Islet precursor cell (in vitro differentiated cells): Measurements from ENCODE around the gene TCF12.
A peak's percentile ranks its signal among the peaks of the same experiment; 100 is the strongest.
"Not testable (repeated sequence)": the region's sequence is repeated elsewhere in the genome, so short reads cannot be mapped to it uniquely, and the experiment has no call there.

ENCODE experiments used
- DNase-seq: peaks from one replicate; pipeline ENCODE4 v3.0.0-alpha.2; 2018

TCF12 gene

DNA sequence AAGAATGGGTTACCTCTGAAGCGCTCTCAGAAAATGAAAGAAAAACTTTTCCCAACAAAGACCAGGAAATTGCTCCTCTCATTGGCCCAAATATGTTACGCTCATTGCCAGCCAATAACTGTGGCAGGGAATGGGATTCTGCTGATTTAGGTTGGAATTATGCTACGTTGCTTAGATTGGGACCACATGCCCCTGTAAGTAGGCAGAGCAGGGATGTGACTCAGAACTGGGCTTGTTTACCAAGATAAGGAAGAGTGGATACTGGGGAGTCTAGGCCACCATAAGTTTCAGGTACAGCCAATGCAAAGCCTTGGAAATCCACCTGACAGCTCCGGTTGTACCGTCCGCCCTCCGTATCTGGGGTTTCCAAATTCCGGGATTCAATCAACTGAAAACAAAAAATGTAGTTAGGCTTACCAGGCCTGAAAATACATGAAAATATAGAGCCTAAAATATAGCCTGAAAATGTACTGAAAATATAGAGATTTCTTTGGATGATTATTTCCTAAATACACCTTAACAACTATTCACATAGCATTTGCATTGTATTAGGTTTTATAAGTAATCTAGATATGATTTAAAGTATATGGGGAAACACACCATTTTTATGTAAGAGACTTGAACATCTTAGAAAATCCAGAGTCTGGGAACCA lies 1.5 kb upstream of the TCF12 start:
- DNase-seq: no peak

- no peak for DNase-seq
Measured at GRCh38 chr15:56917652-56918045, 795 bp upstream of the TCF12 start.

- DNase-seq: peak; percentile 84
Measured at GRCh38 chr15:56919031-56919608, 676 bp downstream of the TCF12 start.

DNA sequence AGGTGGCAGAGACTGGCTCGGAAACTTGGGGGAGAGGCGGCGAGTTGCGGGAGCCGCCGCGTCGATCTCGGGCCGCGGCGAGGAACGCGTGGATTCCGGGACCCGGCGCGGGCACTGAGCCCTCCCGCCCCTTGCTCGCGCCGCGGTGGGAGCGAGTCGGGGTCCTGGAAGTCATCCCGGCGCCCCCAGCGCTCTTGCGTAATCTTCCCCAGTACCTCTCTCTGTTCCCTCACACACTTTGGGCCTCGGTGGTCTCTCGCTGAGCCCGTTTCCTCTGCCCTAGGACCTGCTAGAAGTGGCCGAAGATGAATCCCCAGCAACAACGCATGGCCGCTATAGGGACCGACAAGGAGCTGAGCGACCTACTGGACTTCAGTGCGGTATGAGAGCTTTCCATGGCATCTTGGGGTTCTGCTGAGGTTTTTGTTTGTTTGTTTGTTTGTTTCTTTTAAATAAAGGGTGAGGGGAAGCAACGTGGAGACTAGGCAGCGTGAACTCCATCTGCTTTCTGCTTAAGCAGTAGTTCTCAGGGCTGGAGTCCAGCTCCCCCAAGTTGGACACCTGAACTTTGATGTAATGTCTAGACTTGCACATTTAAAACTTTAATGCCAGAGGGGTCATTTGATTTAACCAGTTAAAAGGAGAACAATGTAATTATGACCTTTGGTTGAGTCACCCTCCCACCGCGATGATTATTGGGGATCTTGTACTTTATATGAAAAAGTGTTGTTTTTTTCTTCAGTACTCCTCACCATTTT lies 1.3 kb downstream of the TCF12 start:
- DNase-seq: peak; percentile 74

- DNase-seq: no peak
Measured at GRCh38 chr15:56920367-56920627, 1.9 kb downstream of the TCF12 start.

DNA sequence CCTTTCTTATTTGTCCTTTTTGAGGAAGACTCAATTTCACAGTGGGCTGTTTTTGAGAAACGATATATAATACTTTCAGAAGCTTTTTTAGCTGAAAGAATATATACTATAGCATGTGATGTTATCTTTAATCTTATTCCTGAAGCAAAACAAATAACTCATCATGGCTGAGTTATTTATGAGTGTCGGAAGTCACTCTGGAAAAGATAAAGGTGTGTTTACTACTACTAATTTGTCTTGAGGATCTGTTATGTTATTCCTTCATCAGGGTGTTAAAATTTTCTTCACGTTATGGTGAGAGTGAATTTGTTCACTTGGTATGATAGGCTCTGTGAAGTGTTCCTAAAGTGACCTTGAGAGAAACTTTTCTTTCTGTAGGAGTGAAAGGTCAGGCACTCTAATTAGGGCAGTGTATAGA lies 4.7 kb downstream of the TCF12 start:
- DNase-seq: no peak

- DNase-seq: no peak
Measured at GRCh38 chr15:56927816-56928215, 9.4 kb downstream of the TCF12 start.

DNA sequence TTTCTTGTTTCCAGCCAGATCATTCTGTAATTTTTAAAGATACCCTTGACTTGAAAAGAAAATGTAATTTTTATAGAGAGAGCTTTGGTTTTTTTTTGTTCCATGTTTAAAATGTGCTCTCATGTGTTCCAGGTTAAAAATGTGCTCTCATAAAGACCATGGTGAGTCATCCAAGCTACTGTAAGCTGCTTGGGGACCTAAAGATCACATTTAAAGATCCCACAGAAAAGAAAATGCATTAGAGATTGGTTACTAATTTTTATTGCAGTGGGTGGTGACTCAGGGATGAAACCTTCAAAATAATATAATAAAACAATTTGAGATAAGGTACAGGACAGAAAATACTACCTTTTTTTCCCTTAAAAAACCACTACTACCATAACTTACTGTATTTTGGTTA lies 11.0 kb downstream of the TCF12 start:
- DNase-seq: no peak

DNA sequence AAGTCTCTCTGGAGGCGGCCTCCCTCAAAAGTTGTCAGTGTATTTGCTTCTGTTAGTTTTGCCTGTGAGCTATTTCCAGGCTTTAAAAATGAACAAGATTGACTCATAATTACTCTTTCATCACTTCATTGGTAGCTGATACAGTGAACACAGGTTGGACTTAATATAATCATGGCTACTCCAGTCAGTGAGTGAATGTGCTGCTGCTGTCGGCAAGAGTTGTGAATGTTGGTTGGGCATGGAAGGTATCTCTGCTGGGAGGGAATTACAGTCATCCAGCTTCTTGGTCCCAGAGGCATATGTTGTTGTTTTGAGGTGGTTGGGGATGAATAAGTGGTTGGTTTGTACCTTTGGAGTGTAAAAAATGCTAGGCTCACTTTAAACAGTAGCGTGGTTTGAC lies 11.5 kb downstream of the TCF12 start:
- no peak for DNase-seq

DNA sequence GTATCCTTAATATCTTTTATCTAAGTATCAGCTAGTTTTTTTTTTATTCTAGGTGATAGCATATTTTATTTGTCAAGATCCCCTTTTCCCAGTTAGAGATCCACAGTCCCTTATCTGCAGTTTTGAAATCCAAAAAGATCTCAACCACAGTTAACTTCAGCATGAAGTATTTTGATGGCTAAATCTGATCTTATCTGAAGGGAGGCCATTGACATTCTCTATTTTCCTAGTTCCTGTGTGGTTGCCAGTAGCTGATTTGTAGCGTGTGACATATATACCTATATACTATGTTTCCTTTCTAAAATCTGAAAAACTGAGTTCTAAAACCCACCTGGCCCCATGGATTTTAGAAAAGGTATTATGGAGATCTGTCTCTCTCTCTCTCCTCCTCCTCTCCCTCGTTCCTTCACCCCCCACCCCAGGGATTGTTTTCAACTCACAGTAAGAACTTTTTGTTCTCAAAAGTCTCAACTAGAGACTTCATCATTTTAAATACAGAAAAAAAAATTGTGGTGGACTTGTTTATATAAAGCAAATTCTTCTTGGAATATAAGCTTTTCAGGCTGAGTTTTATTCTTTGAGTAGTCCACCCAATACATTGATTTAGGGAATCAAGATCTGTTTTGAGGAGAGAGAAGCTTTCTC lies 12.3 kb downstream of the TCF12 start:
- no peak for DNase-seq

- no peak for DNase-seq
Measured at GRCh38 chr15:56931639-56932508, 13.4 kb downstream of the TCF12 start.

GRCh38 chr15:56932509-56932868 lies 14.0 kb downstream of the TCF12 start:
- not testable (repeated sequence) for DNase-seq

GRCh38 chr15:56933410-56933809 lies 15.0 kb downstream of the TCF12 start:
- no peak for DNase-seq

- DNase-seq: no peak
Measured at GRCh38 chr15:56933811-56934210, 15.4 kb downstream of the TCF12 start.

DNA sequence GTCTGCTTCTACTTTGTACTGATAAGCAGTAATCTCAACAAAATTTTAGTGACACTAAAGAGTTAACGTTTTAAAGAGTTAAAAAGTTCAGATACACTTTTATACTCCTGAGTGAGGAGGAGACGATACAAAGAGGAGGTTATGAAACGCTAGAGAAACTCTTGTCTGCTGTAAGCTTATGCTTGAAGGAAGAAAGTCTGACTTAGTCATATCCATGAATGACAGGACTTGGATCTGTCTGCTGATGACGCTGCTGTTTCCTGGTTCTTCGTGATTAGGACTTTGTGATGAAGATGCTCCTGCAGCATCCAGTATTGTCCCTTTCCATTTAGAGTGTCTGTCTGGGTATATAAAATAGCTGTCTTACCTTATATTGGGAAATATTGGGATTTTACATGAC lies 15.8 kb downstream of the TCF12 start:
- no peak for DNase-seq

DNA sequence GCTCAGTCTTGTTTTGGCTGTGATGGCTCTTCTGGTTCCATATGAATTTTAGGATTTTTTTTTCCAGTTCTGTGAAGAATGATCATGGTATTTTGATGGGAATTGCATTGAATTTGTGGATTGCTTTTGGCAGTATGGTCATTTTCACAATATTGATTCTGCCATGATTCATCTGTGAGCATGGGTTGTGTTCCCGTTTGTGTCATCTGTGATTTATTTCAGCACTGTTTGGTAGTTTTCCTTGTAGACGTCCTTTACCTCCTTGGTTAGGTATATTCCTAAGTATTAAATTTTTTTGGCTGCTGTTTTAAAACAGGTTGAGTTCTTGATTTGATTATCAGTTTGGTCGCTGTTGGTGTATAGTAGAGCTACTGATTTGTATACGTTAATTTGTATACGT lies 18.5 kb downstream of the TCF12 start:
- DNase-seq: no peak

- DNase-seq: no peak
Measured at GRCh38 chr15:56939257-56939656, 20.8 kb downstream of the TCF12 start.

GRCh38 chr15:56940388-56940787 lies 21.9 kb downstream of the TCF12 start:
- no peak for DNase-seq

DNA sequence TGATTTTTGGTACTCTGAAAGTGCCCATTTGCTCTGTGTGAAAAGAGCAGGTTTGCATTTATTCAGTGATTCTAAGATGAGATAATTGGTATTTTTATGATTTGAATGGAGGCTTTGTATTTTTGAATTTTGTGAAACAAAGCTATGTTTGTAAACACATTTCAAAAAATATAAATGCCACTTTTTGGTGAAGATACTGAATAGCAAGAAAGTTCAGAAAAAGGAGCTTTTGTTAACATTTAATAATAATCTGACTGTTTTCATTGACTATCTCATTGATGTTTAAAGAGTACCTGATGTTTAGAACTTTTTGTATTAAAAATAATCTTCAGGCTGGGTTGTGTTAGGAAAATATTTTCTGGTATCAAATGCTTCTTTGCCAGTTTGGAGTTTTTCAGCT lies 23.7 kb downstream of the TCF12 start:
- no peak for DNase-seq

DNA sequence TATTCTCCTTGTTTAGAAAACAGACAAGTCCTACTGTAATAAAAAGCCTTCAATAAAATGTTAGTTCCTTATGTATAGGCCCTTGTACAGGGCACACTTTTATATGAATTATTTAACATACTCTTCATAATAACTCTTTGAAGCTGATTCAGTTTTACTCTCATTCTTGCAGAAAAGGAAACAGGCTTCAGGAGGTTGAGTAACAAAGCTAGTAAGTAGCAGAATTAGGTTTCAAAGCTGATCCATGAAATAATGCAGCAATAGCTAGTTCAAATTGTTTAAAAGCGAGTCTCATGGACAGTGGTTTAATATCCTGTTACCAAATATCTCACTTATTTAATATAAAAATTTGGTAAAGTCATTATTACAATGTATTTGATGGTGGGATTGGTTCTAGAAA lies 25.0 kb downstream of the TCF12 start:
- DNase-seq: no peak

- DNase-seq: no peak
Measured at GRCh38 chr15:56944485-56944884, 26.0 kb downstream of the TCF12 start.

- DNase-seq: no peak
Measured at GRCh38 chr15:56946150-56946549, 27.7 kb downstream of the TCF12 start.
